Transverse colon (tissue), 4 donors: ENCODE measurements around the gene ATE1. TPM values are rescaled to one million over a fixed set of nuclear protein-coding genes. Genes with fewer than 3 reads are reported as not detected.

Source experiments
- DNase-seq: peaks from one replicate; pipeline ENCODE4 v3.0.0-alpha.2; 2019
- H3K27ac ChIP-seq, 4 donors: fragments of 200-600 bp; sonication (generic); 2 replicates each; pipeline ENCODE4 v1.5.1; 2016 to 2018; ENCODE audit warnings: inconsistent platforms in 4 of 4
- H3K27me3 ChIP-seq: fragments of 200-600 bp; sonication (generic); 2 replicates; pipeline ENCODE4 v1.5.1; 2017; ENCODE audit warnings: inconsistent platforms
- H3K36me3 ChIP-seq, 4 donors: fragments of 200-600 bp; sonication (generic); 2 replicates each; pipeline ENCODE4 v1.5.1; 2017 to 2019; ENCODE audit warnings: inconsistent platforms in 4 of 4
- H3K4me1 ChIP-seq, 4 donors: fragments of 200-600 bp; sonication (generic); 2 replicates each; pipeline ENCODE4 v1.5.1; 2017 to 2020; ENCODE audit warnings: inconsistent platforms in 4 of 4
- H3K4me3 ChIP-seq, 4 donors: fragments of 200-600 bp; sonication (generic); 1 replicate in 1 of 4; 2 replicates in 3 of 4; pipeline versions ENCODE4 v1.5.1 to v1.6.1; 2017 to 2019; ENCODE audit warnings: inconsistent platforms in 4 of 4
- H3K9me3 ChIP-seq, 2 donors: fragments of 200-600 bp; sonication (generic); 2 replicates each; pipeline ENCODE4 v1.5.1; 2017 to 2019; ENCODE audit warnings: inconsistent platforms in 2 of 2
- CTCF ChIP-seq, 5 experiments: fragments of 200-600 bp in 3 of 5; fragments of 450-650 bp in 2 of 5; sonication (generic) in 3 of 5; IDR thresholded peaks; 1 replicate in 2 of 5; 2 replicates in 3 of 5; pipeline ENCODE4 v1.5.1; 2016 to 2017; ENCODE audit warnings: antibody characterized with exemption in 5 of 5, inconsistent platforms in 3 of 5, mild to moderate bottlenecking in 2 of 5, moderate library complexity in 1 of 5
- EP300 ChIP-seq: sonication (generic); formaldehyde crosslinking; IDR thresholded peaks from one replicate; pipeline ENCODE4 v1.6.1; 2017; ENCODE audit warnings: antibody characterized with exemption, low read depth
- POLR2A ChIP-seq: fragments of 450-650 bp; IDR thresholded peaks from one replicate; pipeline ENCODE4 v1.6.1; 2016; ENCODE audit warnings: antibody characterized with exemption, mild to moderate bottlenecking, moderate library complexity
- POLR2AphosphoS5 ChIP-seq, 3 donors: sonication (generic); formaldehyde crosslinking; IDR thresholded peaks; one replicate each; pipeline ENCODE4 v1.6.1; 2016; ENCODE audit warnings: antibody characterized with exemption in 3 of 3
- whole genome bisulfite sequencing, 2 donors: methylation state at CpG; one replicate each; pipeline ENCODE4 v1.1.5; 2018; ENCODE audit warnings: low coverage in 1 of 2; 5-methylcytosine and 5-hydroxymethylcytosine counted together
- in situ Hi-C, 4 donors: fragments of 200-750 bp; cut with MboI; loops; one replicate each; pipeline versions ENCODE4 v1.15.0 to v1.15.1; 2017; ENCODE audit warnings: low sequenced_read_pairs in 3 of 4, low pct_ligation_motif_present in 1 of 4, low pct_unique_long_range_greater_than_20kb in 1 of 4
- intact Hi-C: fragments of 100-400 bp; cut with DNase I; formaldehyde crosslinking; loops from one replicate; pipeline ENCODE4 v1.15.1; 2023; ENCODE audit warnings: low total_unique reads
- total RNA-seq, 4 donors: library from RNA; depleted of rRNA; stranded (reverse); fragments of >200 nt; gene quantifications; one replicate each; pipeline ENCODE4 v1.1.0, GENCODE V29; 2016

The ATE1 gene
- total RNA-seq, 4 donors from 2014 or later = 25.3 to 1,446 (median 31.4) TPM

- Histone ChIP-seq H3K4me1 (peaks cover 0 to 10% (median 2%) of the 10 kb centered on the region in 4 donors), H3K27me3 (no peaks in the 10 kb centered on the region), H3K36me3 (no peaks in the 10 kb centered on the region), H3K27ac (peak overlapping the region in 1 of 4 donors; percentile 2), H3K9me3 (no peaks in the 10 kb centered on the region), H3K4me3 (no peak overlapping the region)
- no peak for DNase-seq
- in situ Hi-C loops = no loop called here
- 59 to 60% methylated on average over 2 of the region's 2 CpGs for WGBS, 2 donors
- TF ChIP-seq EP300 (no peak), CTCF (IDR thresholded peaks at IDR 0.05) (no peak), POLR2A (no peak), POLR2AphosphoS5 (IDR thresholded peaks at IDR 0.05) (no peak)
- intact Hi-C loops = no loop called here
Observed at GRCh38 chr10:121772884-121773283, 154.9 kb downstream of the ATE1 start.

GRCh38 chr10:121772406-121772805, 155.4 kb downstream of the ATE1 start:
- DNase-seq = no peak
- Histone ChIP-seq H3K4me3 (no peak overlapping the region), H3K27ac (peak overlapping the region in 2 of 4 donors; percentile 2 to 14), H3K27me3 (no peaks in the 10 kb centered on the region), H3K4me1 (peaks cover 0 to 10% (median 2%) of the 10 kb centered on the region in 4 donors), H3K9me3 (no peaks in the 10 kb centered on the region), H3K36me3 (no peaks in the 10 kb centered on the region)
- in situ Hi-C loops = no loop called here
- no peak for TF ChIP-seq POLR2A
- TF ChIP-seq POLR2AphosphoS5 (IDR thresholded peaks at IDR 0.05) = no peak
- no peak for TF ChIP-seq CTCF (IDR thresholded peaks at IDR 0.05)
- TF ChIP-seq EP300 = no peak
- 81 to 92% methylated on average over 4 to 6 of the region's 6 CpGs for WGBS, 2 donors
- intact Hi-C loops = no loop called here

- in situ Hi-C loops = no loop called here
- Histone ChIP-seq H3K4me3 (no peak overlapping the region), H3K4me1 (peaks cover 0 to 10% (median 2%) of the 10 kb centered on the region in 4 donors), H3K36me3 (no peaks in the 10 kb centered on the region), H3K9me3 (no peaks in the 10 kb centered on the region), H3K27me3 (no peaks in the 10 kb centered on the region), H3K27ac (peak overlapping the region in 2 of 4 donors; percentile 2 to 14)
- intact Hi-C loops = no loop called here
- no peak for DNase-seq
- TF ChIP-seq EP300 (no peak), POLR2AphosphoS5 (IDR thresholded peaks at IDR 0.05) (no peak), CTCF (IDR thresholded peaks at IDR 0.05) (no peak), POLR2A (no peak)
- 45 to 67% methylated on average over 5 of the region's 5 CpGs for WGBS, 2 donors
Observed at GRCh38 chr10:121771966-121772365, 155.9 kb downstream of the ATE1 start.

DNA sequence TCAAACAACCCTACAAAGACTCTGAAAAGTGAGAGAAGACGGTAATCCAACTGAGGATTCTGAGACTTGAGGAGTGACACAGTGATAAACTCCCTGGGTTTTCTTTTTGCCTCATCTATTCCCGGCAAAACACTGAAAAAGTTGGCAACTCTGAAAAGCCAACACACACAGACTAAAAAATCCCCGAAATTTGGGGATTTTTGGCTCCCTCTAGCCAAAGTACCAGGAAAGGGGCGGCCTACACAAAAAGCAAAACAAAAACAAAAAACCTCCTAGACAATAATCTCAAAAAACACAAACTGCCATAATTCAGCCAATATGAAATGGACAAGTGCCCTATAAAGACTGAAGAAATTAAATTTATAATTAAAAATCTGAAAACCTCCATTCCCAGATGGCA, 161.4 kb downstream of the ATE1 start:
- DNase-seq = no peak
- in situ Hi-C loops (no loop called here), intact Hi-C loops (no loop called here)
- Histone ChIP-seq H3K4me3 (no peak overlapping the region), H3K36me3 (no peaks in the 10 kb centered on the region), H3K9me3 (no peaks in the 10 kb centered on the region), H3K4me1 (no peaks in the 10 kb centered on the region), H3K27ac (no peak overlapping the region), H3K27me3 (no peaks in the 10 kb centered on the region)
- WGBS, 2 donors = 65 to 72% methylated on average over 4 of the region's 4 CpGs
- TF ChIP-seq POLR2A (no peak), POLR2AphosphoS5 (IDR thresholded peaks at IDR 0.05) (no peak), CTCF (IDR thresholded peaks at IDR 0.05) (no peak), EP300 (no peak)
